KG1 (cell line): ENCODE results near the gene DISP3.

Experiments
- DNase-seq: peaks from one replicate; lab custom pipeline; 2025; lab: John Stamatoyannopoulos, UW

DISP3 gene

GRCh38 chr1:11515368-11516300 is 36.7 kb downstream of the DISP3 start:
- no peak for DNase-seq

- DNase-seq: no peak
Observed at GRCh38 chr1:11516961-11517635, 38.1 kb downstream of the DISP3 start.

GRCh38 chr1:11518016-11518701 is 39.2 kb downstream of the DISP3 start:
- DNase-seq: no peak

- no peak for DNase-seq
Observed at GRCh38 chr1:11518791-11519628, 40.1 kb downstream of the DISP3 start.

GRCh38 chr1:11519629-11520031 is 40.7 kb downstream of the DISP3 start:
- DNase-seq: no peak

- DNase-seq: no peak
Observed at GRCh38 chr1:11520531-11521233, 41.7 kb downstream of the DISP3 start.

- no peak for DNase-seq
Observed at GRCh38 chr1:11521582-11522399, 42.8 kb downstream of the DISP3 start.

- no peak for DNase-seq
Observed at GRCh38 chr1:11522400-11523235, 43.7 kb downstream of the DISP3 start.

- no peak for DNase-seq
Observed at GRCh38 chr1:11523261-11523660, 44.3 kb downstream of the DISP3 start.

- no peak for DNase-seq
Observed at GRCh38 chr1:11523746-11524464, 45.0 kb downstream of the DISP3 start.

- no peak for DNase-seq
Observed at GRCh38 chr1:11524465-11525150, 45.7 kb downstream of the DISP3 start.

- no peak for DNase-seq
Observed at GRCh38 chr1:11525151-11525505, 46.2 kb downstream of the DISP3 start.

- no peak for DNase-seq
Observed at GRCh38 chr1:11525516-11525915, 46.6 kb downstream of the DISP3 start.

GRCh38 chr1:11526071-11526895 is 47.3 kb downstream of the DISP3 start:
- DNase-seq: no peak

- DNase-seq: no peak
Observed at GRCh38 chr1:11527541-11528452, 48.8 kb downstream of the DISP3 start.

- no peak for DNase-seq
Observed at GRCh38 chr1:11528611-11529261, 49.8 kb downstream of the DISP3 start.
